Stimulated activated CD8-positive, alpha-beta memory T cell treated with anti-CD3 and anti-CD28 coated beads, Interleukin-4, amount 100 ng/mL, for 24 hours (primary cell): Measurements from ENCODE around the gene CFTR.

Experiments
- DNase-seq: peaks from one replicate; pipeline ENCODE4 v3.0.0-alpha.2; 2020; ENCODE audit warnings: low read depth

The CFTR gene

DNA sequence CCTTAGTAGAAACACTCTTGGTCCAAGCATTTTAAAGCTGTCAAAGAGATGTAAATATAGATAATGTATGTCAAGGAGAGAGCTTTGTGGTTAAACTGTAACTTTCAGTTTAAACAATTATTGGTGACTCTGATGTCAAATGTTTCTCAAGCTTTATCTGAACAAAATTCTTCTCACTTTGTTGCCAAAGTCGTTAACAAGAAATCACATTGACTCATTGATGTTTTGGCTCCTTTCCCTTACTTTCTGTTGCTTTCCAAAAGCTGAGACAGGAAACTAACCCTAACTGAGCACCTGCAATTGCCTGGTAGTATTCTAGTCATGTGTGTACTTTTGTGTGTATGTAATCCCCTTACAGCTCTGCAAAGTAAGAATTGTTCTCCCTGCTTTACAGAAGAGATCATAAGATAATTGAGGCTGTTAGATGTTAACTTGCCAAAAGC is 108.5 kb downstream of the CFTR start:
- no peak for DNase-seq

DNA sequence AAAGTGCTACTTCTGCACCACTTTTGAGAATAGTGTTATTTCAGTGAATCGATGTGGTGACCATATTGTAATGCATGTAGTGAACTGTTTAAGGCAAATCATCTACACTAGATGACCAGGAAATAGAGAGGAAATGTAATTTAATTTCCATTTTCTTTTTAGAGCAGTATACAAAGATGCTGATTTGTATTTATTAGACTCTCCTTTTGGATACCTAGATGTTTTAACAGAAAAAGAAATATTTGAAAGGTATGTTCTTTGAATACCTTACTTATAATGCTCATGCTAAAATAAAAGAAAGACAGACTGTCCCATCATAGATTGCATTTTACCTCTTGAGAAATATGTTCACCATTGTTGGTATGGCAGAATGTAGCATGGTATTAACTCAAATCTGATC is 110.4 kb downstream of the CFTR start:
- DNase-seq = no peak

DNA sequence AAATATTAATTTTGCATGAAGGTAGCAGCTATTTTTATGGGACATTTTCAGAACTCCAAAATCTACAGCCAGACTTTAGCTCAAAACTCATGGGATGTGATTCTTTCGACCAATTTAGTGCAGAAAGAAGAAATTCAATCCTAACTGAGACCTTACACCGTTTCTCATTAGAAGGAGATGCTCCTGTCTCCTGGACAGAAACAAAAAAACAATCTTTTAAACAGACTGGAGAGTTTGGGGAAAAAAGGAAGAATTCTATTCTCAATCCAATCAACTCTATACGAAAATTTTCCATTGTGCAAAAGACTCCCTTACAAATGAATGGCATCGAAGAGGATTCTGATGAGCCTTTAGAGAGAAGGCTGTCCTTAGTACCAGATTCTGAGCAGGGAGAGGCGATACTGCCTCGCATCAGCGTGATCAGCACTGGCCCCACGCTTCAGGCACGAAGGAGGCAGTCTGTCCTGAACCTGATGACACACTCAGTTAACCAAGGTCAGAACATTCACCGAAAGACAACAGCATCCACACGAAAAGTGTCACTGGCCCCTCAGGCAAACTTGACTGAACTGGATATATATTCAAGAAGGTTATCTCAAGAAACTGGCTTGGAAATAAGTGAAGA is 112.3 kb downstream of the CFTR start:
- DNase-seq = no peak

DNA sequence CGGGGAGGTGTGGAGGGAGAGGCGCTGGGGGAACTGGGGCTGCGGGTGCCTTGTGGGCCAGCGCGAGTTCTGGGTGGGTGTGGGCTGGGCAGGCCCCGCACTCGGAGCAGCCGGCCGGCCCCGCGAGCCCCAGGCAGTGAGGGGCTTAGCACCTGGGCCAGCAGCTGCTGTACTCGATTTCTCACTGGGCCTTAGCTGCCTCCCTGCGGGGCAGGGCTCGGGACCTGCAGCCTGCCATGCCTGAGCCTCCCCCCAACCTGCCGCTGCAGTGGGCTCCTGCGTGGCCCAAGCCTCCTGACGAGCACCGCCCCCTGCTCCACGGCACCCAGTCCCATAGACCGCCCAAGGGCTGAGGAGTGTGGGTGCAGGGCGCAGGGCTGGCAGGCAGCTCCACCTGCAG is 116.3 kb downstream of the CFTR start:
- DNase-seq = no peak

DNA sequence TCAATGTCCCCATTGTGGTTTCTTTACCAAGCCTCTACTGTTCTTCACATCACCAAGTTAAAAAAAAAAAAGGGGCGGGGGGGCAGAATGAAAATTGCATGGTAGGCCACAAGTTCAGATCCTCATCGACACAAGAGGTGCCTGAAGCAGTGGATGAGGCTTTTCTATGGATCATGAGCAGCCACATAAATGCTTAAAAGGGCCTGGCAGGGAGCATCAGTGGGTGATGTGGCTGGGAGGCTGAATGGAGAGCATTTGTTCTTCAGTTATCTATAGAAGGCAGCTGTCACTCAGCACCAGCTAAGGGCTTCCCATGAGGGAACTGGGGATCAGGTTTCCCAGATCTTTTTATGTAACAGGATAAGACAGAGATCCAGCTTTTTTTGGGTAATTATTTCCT is 117.9 kb downstream of the CFTR start:
- DNase-seq = no peak

DNA sequence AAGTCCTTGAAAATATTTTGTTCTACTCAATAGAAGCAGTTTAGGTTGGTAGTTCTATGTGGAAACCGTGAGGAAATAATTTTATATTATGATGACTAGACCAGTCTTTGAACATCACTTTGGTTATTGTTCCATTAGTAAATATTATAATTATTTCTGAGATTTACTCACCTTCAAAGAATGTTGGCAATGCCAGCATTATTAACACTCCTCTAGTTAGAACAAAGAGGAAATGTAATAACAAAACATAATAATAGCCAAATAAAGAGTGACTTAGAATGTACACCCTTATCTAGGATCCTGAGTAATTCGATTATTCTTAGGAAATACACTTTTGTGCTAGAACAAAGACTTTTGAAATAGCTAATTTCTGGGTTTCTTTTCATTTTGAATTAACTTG is 121.1 kb downstream of the CFTR start:
- DNase-seq = no peak

DNA sequence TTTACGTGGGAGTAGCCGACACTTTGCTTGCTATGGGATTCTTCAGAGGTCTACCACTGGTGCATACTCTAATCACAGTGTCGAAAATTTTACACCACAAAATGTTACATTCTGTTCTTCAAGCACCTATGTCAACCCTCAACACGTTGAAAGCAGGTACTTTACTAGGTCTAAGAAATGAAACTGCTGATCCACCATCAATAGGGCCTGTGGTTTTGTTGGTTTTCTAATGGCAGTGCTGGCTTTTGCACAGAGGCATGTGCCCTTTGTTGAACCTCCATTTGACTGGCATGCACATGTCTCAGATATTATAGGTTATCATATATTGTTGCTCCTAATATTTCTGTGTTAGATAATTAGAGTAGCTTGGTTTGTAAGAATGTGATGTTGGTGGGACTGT is 123.8 kb downstream of the CFTR start:
- DNase-seq = no peak

DNA sequence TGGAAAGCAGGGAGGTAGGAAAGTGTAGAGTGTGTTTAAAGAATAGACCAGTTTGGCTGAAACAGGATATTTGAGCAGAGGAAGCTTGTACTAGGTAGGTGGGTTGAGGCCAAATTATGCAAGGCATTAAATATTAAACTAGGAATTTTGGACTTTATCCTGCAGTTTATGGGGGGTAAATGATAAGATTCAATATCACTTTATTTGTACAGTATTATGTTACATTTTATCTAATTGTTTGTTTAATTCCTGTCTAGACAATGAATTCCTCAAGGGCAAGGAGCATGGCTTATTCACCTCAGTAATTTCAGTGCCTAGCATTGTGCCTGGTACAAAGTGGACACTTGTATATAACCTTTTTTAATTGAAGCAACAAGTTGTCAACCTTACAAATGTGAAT is 125.9 kb downstream of the CFTR start:
- DNase-seq = no peak

DNA sequence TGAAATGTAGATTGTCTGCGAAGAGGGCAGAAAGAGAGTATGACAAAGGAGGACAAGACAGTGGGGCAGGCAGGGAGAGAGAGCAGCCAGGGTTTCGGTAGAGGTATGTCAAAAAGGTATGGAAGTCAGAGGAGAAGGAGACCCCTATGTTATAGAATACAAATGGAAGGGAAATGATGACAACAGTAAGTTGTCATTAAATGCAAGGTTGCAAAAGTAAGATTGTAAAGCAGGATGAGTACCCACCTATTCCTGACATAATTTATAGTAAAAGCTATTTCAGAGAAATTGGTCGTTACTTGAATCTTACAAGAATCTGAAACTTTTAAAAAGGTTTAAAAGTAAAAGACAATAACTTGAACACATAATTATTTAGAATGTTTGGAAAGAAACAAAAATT is 126.3 kb downstream of the CFTR start:
- DNase-seq = no peak

DNA sequence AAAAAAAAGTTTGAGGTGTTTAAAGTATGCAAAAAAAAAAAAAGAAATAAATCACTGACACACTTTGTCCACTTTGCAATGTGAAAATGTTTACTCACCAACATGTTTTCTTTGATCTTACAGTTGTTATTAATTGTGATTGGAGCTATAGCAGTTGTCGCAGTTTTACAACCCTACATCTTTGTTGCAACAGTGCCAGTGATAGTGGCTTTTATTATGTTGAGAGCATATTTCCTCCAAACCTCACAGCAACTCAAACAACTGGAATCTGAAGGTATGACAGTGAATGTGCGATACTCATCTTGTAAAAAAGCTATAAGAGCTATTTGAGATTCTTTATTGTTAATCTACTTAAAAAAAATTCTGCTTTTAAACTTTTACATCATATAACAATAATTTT is 130.6 kb downstream of the CFTR start:
- no peak for DNase-seq

DNA sequence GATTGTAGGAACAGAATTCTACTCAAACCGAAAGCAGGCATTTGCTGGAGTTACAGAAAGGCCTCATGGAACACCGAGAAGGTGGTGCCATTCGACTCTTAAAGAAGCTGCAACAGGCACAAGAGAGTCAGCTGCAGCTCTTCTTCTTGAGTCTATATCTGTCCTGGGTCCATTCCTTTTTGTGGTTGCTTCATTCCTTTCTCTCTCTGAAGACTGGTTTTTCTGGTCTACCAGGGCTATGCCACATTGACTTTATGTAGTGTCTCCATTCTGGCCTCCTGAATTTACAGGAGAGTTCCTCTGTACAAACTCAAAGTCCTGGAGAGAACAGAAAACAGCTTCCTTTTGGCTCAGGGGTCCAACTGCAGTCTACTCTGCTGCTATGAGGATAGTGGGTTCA is 132.8 kb downstream of the CFTR start:
- DNase-seq = no peak

DNA sequence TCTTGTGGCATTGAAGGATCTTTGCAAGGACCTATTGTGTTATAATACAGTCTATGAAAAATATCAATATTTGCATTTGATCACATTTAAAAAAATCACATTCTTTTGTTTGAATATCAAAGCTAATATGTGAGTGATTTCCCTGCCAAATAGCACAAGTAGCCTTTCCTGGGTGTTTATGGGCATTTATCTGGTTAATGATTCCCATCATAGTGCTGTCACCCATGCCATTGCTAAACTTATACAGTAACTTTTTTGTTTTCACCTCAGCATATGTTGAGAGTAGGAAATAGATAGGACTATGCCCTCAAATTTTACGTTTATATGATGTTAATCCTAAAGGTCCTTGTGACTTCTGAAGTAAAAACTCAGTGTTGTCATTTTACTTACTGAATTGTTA is 136.9 kb downstream of the CFTR start:
- no peak for DNase-seq

DNA sequence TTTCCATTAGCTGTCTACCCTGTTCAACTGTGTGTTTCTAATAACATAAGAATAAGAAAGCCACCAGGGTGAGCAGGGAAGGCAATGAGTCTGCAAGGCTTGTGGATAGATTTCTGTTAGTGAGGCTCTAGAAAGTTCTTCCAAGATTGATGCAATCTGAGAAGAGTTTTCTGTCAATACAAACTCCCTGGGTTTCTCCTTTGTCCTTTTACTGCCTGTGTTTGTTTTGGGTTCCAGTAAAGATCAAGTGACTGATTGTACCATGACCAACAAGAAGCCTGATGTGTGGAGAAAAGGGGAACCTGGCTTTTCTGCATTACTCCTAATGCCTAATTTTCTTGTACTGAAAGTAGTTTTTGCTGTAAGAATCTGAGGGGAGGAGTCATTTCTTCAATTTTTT is 139.9 kb downstream of the CFTR start:
- DNase-seq = no peak

DNA sequence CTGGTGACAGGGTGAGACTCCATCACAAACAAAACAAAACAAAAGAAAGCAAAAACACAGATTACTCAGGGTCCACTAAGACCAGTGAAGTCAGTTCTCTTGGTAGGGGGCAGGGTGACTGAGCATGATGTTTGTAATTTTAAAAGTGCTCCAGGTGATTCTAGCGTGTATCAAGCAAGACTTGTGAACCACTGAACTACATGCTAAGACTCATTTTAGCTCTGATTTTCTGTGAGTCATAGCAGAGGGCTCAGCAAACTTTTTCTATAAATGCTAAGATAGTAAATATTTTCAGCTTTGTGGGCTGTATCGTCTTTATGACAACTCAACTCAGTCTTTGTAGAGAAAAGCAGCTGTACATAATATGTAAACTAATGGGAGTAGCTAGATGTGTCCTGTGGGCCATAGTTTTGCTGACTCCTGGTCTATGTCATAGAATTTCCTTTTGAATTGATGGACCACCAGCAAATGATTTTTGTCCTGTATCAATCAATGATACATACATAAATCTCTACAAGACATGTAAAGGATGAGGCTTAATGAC is 141.3 kb downstream of the CFTR start:
- DNase-seq = no peak

DNA sequence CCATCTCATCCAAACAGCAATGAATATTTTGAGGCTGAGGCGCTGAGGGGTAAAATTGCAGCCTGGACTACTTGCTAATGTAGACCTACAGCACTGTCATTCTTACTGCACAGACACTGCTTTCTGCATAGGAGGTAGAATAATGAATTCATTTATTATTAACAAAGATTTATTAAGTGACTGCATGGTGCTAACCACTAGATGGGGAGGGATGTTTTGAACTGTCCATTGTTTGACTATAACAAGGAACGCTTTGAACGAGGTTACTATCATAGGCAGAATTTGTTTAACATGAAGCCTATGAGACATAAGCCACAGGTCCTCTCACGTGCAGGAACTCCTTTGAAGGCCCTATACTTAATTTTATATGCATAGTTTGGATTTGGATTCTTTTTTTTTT is 143.8 kb downstream of the CFTR start:
- DNase-seq = no peak

DNA sequence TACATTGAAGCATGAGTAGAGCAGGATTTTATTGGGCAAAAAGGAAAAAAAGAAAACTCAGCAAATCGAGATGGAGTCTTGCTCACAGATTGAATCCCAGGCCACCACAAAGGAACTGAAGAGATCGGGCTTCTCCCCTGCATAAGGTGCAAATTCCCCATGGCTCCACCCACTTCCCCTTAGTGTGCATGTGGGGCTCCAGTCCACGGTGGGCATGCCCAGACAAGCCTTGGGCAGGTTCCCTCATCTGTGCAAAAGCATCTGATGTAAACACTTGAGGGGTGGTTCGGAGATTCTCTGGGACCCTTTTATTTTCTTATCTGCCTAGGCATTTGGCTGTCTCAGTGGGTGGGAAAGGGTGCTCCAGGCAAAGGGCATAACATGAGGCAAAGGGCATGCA is 150.7 kb downstream of the CFTR start:
- DNase-seq = no peak

DNA sequence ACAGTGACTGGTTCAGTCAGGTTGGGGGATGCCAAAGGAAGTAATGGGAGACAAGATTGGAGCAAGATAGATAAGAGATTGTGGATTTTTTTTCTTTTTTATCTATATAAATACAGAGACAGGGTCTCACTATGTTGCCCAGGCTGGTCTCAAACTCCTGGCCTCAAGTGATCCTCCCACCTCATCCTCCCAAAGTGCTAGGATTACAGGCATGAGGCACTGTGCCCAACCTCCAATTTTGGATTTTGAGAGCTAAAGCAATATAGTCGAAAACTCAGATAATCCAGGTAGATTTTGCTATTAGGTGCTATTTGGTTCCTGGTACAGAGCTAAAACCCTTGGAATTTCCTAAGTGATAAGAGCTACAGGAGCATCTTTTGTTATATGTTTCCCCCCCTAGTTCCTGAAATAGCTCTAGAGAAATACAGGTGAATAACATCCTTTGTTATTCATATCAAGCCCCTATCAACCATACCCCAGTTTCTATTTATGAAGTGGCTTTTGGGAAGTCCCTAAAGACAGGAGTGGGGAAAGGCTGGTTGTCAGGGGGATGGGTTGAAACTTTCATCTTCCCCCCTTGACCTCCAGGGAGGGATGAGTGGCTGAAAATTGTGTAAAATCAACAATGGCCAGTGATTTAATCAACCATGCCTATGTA is 151.2 kb downstream of the CFTR start:
- no peak for DNase-seq

DNA sequence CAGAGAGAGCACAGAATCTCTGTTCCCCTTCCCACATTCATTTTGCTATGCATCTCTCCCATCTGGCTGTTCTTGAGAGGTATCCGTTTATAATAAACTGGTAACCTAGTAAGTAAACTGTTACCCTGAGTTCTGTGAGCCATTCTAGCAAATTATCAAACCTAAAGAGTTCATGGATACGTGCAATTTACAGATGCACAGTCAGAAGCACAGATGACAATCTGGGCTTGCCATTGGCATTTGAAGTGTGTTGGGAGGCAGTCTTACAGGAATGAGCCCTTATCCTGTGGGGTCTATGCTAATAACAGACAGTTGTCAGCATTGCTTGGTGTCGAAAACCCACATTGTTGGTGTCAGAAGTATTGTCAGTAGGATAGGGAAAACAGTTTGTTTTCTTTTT is 151.8 kb downstream of the CFTR start:
- no peak for DNase-seq

DNA sequence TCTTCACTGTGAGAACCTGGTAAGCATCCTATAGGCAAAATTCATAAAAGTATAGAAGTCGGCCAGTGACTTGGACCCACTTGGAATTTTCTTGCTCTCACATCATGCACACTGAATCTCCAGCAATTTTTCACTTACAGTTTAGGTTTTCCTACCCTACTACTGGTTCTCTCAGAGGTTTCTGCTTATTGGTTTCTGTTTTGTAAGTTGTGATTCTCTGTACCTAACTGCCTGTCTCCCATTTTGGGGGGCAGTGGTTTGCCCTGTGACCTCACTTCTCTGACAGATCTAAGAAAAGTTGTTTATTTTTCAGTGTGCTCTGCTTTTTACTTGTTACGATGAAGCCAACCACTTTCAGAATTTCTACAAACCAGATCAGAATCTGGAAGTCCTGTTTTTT is 158.1 kb downstream of the CFTR start:
- no peak for DNase-seq

DNA sequence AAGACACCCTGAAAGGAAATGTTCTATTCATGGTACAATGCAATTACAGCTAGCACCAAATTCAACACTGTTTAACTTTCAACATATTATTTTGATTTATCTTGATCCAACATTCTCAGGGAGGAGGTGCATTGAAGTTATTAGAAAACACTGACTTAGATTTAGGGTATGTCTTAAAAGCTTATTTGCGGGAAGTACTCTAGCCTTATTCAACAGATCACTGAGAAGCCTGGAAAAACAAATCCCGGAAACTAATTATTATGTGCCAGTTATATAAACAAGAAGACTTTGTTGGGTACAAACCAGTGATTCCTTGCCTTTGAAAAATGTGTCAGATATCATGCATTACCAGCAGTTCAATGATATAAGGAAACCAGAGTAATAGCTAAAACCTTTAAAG is 160.1 kb downstream of the CFTR start:
- no peak for DNase-seq

DNA sequence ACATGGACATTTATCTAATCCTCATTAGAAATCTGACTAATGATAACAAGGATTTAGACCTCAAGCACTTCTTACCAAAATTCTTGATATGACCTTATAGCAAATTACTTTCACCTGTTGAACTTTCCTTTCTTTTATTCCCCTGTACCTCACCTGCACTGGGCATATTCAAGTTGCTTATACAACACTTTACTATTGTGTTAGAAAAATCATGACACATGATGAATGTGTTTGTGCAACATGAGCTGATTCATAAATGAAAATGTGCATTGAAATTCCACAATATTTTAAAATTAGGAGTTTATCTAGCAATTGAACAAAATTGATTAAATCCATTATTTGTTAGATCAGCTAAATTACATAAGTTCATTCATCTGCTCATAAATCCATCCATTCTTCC is 160.6 kb downstream of the CFTR start:
- no peak for DNase-seq

DNA sequence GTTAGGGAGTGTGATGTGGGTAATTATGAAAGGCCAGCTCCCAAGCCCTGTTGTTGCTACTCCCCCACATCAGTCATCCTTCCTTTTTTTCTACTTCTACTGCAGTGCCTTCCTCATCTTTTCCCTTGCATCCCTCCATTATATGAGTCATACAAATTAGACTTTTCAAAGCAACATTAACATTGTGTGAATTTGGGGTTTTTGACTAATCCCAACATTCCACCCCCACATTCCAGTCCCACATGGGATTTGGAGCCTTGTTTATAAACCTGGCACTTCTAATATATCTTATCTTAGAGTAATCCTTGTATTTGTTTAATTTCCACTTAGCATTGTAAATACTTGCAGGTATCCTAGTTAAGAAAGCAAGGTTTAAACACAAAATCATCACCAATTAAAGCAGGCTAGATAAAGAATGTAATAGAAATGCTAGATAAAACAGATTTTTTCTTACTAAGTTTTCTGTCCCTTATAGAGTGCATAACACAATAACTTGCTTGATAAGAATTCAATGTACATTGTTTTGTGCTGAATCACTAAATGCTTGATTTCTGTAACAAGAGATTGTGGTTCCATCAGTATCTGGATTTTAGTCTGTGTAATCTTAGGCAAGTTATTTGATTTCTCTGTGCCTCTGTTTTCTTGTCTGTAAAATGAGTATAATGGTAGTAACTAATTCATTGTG is 165.8 kb downstream of the CFTR start:
- no peak for DNase-seq

DNA sequence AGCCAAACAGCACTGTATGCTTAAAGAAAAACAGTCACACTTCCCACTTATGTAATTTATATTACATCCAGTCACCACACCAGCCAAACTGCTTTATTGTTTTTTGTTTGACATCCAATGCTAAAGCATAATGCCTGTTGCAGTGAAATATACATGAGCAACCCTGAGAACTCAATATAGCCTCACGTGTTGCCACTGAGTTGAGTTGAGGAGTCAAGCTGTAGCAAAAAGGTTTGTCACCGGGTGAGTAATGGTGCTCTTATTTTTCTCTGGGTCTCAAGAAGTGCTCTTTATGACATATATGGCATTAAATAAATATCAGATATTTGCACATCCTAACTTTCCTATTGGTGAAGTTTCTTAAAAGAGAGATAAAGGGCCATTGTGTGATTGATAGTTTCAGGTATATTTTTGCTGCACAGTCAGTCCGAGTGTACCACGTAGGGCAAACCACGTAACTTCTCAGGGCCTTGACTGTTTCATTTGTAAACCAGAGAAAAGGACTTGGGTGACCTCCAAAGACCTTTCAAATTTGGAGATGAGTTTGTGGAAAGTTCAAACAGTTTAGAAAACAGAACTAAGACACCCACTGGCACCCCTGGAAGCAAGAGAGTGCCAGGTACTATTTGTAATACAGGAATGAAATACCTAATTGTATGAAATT is 168.5 kb downstream of the CFTR start:
- DNase-seq = no peak
